ENCODE measurements around the gene PTPRD.

DNA sequence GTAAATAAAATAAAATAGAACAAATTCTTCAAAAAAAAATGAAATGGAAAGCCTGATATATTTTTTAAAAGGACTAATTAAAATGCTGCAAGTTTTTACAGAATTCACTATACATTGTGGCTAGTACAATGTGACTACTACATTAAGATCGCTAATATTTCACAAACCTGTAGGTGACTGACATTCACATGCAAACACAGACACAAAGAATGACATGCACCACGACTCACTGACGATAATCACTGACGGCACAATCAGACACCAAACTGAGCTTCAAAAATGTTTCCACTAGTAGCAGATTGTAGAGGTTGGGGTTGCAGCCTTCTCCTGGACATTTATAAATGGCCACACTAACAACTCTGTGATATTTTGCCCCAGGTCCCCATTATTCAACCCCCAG, 2175.5 kb downstream of the PTPRD start:
- TF ChIP-seq CTCF (tag by site-specific recombination; IDR thresholded peaks at IDR 0.05) (no peak), ZBTB49 (tag by site-specific recombination; IDR thresholded peaks at IDR 0.05; ENCODE audit: low read depth) (no peak), ZNF394 (tag by site-specific recombination; IDR thresholded peaks at IDR 0.05; ENCODE audit: borderline replicate concordance) (no peak), ZNF501 (tag by site-specific recombination; IDR thresholded peaks at IDR 0.05) (no peak), REST (tag by site-specific recombination; IDR thresholded peaks at IDR 0.05) (no peak)
- TF ChIP-seq, protein P1, sequence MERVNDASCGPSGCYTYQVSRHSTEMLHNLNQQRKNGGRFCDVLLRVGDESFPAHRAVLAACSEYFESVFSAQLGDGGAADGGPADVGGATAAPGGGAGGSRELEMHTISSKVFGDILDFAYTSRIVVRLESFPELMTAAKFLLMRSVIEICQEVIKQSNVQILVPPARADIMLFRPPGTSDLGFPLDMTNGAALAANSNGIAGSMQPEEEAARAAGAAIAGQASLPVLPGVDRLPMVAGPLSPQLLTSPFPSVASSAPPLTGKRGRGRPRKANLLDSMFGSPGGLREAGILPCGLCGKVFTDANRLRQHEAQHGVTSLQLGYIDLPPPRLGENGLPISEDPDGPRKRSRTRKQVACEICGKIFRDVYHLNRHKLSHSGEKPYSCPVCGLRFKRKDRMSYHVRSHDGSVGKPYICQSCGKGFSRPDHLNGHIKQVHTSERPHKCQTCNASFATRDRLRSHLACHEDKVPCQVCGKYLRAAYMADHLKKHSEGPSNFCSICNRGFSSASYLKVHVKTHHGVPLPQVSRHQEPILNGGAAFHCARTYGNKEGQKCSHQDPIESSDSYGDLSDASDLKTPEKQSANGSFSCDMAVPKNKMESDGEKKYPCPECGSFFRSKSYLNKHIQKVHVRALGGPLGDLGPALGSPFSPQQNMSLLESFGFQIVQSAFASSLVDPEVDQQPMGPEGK (tag by site-specific recombination; IDR thresholded peaks at IDR 0.05) = no peak
